Measurements from ENCODE around the gene KIF1A. TPM values are rescaled to one million over a fixed set of nuclear protein-coding genes. Genes with fewer than 3 reads are reported as not detected.
"Not testable (repeated sequence)": the region's sequence is repeated elsewhere in the genome, so short reads cannot be mapped to it uniquely, and the experiment has no call there.

Gene KIF1A
- total RNA-seq, 2 experiments from 2014 or later = 2.6 to 3.4 TPM

- CTCF ChIA-PET, POLR2A ChIA-PET: not testable (repeated sequence)
Observed at GRCh38 chr2:240682431-240683224, 137.4 kb downstream of the KIF1A start, which contains the start of gene AQP12B. Gene AQP12B (minus strand): TSS chr2:240682885. CDS start chr2:240682837, 48 bp downstream.

GRCh38 chr2:240680185-240680584 is 139.8 kb downstream of the KIF1A start:
- POLR2A ChIA-PET, CTCF ChIA-PET: not testable (repeated sequence)

- CTCF ChIA-PET, POLR2A ChIA-PET: not testable (repeated sequence)
Observed at GRCh38 chr2:240678909-240679308, 141.1 kb downstream of the KIF1A start.

- CTCF ChIA-PET, POLR2A ChIA-PET: not testable (repeated sequence)
Observed at GRCh38 chr2:240678043-240678442, 142.0 kb downstream of the KIF1A start.

- CTCF ChIA-PET, POLR2A ChIA-PET: not testable (repeated sequence)
Observed at GRCh38 chr2:240675345-240675744, 144.7 kb downstream of the KIF1A start.

- CTCF ChIA-PET, POLR2A ChIA-PET: not testable (repeated sequence)
Observed at GRCh38 chr2:240674461-240675184, 145.4 kb downstream of the KIF1A start.

GRCh38 chr2:240672701-240673190 is 147.3 kb downstream of the KIF1A start:
- CTCF ChIA-PET = no interaction called here
- POLR2A ChIA-PET = no interaction called here

GRCh38 chr2:240672076-240672700 is 147.8 kb downstream of the KIF1A start:
- CTCF ChIA-PET = no interaction called here
- POLR2A ChIA-PET = no interaction called here

GRCh38 chr2:240670950-240671349 is 149.1 kb downstream of the KIF1A start:
- ChIA-PET CTCF (no interaction called here), POLR2A (no interaction called here)

GRCh38 chr2:240670402-240670801 is 149.6 kb downstream of the KIF1A start:
- CTCF ChIA-PET = no interaction called here
- POLR2A ChIA-PET = no interaction called here

GRCh38 chr2:240664622-240665021 is 155.4 kb downstream of the KIF1A start:
- POLR2A ChIA-PET = no interaction called here

More at GRCh38 chr2:240664622-240665021, 155.4 kb downstream of the KIF1A start:
- CTCF ChIA-PET = no interaction called here

Other genes with a start within 250 kb of the KIF1A start
- gene CAPN10, start 233.5 kb downstream of the KIF1A start, total RNA-seq = 10 to 100 TPM; 39.8 to 41.2 TPM
- 10 to 100 TPM; 12.6 to 13.3 TPM for gene GPR35, start 194.7 kb downstream of the KIF1A start, total RNA-seq
- gene AQP12B, start 137.3 kb downstream of the KIF1A start, total RNA-seq = not detected
- not detected for gene AQP12A, start 128.4 kb downstream of the KIF1A start, total RNA-seq
- not detected for gene AGXT, start 48.6 kb upstream of the KIF1A start, total RNA-seq
- gene MAB21L4, start 75.9 kb upstream of the KIF1A start, total RNA-seq = not detected
- gene CROCC2, start 86.1 kb upstream of the KIF1A start, total RNA-seq = not detected
- gene SNED1, start 178.4 kb upstream of the KIF1A start, total RNA-seq = under 1 TPM; 0.53 to 0.63 TPM